HS-27A (cell line): ENCODE results near the gene MACROD1.

ENCODE experiments used
- DNase-seq: peaks from one replicate; pipeline ENCODE4 v3.0.0-alpha.2; 2012; ENCODE audit warnings: low read depth, missing footprints

MACROD1 gene

GRCh38 chr11:64092111-64092760 is 73.7 kb downstream of the MACROD1 start:
- DNase-seq = no peak

DNA sequence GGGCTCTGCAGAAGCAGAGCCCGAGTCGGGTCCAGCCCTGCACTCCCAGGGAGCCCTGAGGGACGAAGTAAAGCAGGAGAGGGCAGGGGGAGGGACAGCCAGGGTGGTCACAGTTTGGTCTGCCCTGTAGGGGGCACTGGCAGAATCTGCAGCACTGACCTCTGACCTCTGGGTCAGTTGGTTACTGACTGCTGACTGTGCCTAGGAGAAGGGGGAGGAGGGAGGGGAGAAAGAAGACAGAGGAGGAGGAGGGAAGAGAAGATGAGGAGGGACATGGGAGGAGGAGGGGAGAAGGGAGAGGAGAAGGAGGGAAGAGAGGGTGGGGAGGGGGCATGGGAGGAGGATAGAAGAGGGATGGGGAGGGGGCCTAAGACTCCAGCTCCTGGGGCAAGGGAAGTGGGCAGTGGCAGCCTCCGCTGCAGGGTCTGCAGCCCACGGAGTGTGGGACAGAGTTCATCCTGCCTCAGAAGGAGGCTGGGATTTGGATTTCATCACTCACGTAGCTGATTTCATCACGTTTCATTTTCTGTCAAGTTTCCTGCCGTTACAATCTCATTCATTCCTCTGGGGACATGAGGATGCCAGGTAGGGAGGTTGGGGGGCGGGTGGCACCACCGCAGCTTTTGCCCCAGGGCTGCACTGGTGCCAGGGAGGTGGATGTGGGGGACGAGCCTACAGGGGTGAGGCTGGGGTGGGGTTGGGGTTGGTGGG is 75.0 kb downstream of the MACROD1 start:
- no peak for DNase-seq

DNA sequence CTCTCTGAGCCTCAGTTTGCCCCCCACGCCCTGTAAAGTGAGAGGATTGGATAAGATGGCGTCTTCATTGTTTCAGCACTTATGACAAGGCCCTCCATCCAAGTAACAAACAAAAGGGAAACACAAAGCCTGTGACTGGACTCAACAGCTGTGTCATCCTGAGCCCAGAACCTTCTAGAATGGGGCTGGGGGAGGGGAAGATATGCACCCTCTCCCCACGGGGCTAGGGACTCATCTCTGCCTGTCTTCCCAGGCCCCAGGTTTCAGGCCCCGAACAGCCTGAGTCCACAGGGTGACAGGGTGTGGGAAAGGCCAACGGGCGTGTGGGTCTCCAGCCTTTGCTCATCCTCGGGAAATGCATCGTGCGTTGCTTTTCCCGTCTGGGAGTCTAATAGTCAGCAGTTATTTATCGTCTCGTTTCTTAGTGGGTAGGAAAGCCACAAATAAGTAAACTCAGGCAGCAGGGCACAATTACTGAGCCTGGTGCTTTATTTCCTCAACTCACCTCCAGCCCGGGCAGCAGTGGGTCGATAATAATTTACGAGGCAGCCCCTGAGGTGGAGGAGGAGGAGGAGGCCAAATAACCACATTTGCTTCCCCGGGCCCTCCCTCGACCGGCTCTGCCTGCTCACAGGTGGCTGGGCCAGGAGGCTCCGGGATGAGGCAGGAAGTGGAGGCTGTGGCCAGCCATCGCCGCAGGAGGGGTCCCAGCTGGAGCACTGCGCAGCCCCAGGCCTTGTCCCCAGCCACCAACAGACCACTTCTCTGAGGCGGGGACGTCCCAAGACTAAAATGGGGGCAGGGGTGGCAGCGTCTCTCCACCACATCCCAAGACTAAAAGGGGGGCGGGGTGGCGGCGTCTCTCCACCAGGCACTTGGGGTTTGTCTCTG is 75.8 kb downstream of the MACROD1 start:
- DNase-seq = no peak

DNA sequence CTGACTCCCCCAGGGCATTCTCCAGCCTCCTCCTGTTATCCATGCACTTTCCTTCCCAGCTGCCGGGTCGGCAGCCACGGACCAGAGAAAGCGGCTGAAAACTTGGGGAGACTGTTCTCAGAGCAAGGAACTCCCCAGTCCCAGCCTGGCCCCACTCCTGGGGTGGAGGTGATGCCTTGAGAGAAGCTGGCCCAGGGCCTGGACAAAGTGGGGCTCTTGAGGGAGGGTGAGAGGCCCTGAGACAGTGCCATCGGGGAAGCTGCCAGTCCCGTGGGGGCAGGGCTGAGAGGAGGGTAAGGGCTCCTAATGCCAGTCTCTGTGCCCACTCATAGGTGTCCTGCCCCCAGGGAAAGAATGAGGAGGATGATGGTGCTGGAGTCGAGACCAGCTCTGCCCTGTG is 76.4 kb downstream of the MACROD1 start:
- no peak for DNase-seq

DNA sequence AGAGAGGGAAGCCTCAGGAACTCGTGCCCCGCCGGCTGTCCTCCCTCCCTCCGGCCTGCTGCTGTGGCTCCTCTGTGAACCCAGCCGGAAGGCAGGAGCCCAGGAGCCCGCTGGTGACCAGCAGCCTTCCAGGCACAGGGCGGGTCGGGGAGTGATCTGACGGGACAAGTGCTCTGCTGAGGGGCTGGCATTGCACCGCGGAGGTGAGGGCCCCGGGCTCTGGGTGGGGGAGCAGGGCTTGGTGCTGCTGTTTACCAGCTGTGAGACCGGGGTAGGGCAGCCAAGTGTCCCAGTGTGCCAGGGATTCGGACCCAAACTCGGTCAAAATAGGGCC is 76.9 kb downstream of the MACROD1 start:
- DNase-seq = no peak

GRCh38 chr11:64088162-64089026 is 77.5 kb downstream of the MACROD1 start:
- no peak for DNase-seq

GRCh38 chr11:64086258-64087123 is 79.4 kb downstream of the MACROD1 start:
- no peak for DNase-seq

DNA sequence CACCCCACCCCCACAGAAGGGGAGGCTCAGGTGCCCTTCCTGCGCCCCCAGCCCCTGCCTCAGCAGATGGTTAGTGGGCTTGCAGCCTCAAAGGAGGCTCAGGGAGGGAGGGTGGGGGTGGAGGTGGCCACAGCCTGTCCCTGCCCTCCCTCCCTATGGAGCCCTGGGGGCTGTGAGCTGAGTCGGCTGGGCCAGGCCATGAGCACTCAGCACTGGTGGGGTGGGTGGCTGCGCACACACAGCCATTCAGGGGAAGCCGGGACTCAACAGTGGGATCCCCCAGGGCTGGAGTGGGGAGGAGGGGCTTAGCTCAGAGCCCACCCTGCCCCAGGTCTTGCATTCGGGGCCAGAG is 80.0 kb downstream of the MACROD1 start:
- no peak for DNase-seq

GRCh38 chr11:64084951-64085710 is 80.8 kb downstream of the MACROD1 start:
- no peak for DNase-seq

DNA sequence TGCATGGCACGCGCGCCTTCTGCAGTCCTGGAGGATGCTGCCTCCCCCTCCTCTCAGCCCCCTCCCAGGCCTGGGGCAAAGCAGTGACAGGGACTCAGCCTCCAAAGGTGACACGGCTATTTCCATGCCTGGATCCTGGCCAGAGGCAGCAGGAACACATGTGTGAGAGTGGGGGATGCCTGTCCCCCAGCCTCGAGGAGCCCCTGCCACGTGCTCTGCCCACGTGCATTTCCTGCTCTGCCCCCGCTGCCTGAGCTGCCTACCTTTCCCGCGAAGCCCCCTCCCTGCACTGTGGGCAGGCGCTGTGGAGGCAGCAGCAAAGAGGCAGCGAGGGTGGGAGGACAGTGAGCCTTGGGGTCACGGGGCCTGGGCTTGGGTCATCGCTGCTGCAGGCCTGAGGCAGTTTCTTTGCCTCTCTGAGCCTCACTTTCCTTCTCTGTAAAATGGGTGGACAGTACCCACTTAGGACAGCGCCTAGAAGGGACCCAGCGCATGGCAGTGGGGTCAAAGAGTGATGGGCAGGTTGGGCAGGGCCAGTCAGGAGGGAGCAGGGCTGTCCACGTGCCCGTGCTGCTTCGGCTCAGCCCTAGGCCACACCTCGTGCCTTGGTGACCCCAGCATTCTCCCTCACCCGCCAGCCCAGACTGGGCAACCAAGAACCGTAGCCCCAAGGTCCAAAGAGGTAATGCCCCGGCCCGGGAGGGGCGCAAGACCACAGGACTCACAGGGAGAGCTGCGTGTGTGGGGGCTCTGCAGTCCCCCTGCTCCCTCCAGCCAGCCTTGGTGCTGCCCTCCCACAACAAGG is 81.6 kb downstream of the MACROD1 start:
- DNase-seq = no peak

GRCh38 chr11:64083398-64084080 is 82.4 kb downstream of the MACROD1 start:
- no peak for DNase-seq

GRCh38 chr11:64081745-64082442 is 84.0 kb downstream of the MACROD1 start:
- DNase-seq = no peak

DNA sequence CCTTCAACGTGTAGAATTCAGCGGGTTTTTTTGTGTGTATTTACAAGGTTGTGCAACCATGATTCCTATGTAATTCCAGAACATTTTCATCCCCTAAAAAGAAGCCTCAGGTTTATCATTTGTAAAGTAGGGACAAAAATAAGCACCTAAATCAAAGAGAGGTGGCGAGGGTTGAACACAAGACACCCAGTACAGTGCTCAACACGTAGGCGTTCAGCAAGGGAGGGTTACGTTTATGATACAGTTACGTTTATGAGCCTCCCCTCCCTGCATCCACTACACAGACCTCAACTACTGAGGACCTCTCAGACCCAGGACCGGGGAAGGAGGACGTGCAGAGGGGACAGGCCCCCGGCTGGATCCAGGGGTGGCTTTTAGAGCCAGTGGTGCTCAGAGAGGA is 85.5 kb downstream of the MACROD1 start:
- DNase-seq = no peak

DNA sequence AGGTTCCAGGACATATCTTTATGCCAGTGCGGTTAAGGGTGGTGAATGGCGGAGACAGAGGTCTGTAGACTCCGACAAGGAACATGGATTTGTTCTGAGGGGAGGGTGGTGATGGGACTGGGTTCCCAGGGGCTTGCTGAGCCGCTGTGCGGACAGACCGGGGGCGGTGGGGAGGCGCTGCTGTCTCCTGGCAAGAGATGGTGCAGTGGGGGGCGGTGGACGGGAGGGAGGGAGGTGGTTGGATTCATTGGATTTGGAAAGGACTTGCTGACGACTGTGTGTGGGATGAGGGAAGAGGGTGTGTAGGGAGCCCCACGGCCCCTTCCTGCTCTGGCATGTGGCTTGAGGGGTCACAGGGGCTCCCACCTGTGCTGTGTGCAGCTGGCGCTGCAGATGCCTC is 87.0 kb downstream of the MACROD1 start:
- no peak for DNase-seq

- DNase-seq = no peak
Measured at GRCh38 chr11:64078284-64078683, 87.6 kb downstream of the MACROD1 start.

- no peak for DNase-seq
Measured at GRCh38 chr11:64077607-64078006, 88.3 kb downstream of the MACROD1 start.

DNA sequence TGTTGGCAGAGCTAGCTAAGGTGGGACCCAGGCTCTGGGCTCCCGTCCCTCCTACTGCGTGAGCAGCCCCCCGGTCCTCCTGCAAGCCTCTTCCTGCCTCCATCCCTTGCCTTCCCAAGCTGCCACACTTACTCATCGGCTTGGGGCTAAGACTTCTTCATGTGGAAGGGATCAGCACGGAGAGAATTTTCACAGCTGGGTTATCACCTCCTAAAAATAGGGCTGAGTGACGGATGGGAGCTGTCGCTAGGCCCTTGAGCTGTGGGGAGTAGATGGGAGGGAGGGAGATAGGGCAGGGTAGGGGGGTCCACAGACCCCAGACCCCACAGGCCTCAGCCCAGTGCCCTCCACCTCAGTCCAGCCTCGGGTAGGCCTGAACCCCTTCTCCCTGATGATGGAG is 89.2 kb downstream of the MACROD1 start:
- no peak for DNase-seq

GRCh38 chr11:64074239-64074638 is 91.7 kb downstream of the MACROD1 start:
- no peak for DNase-seq
